HepG2 (cell line): Measurements from ENCODE around the gene LCN12. TPM values are rescaled to one million over a fixed set of nuclear protein-coding genes. Genes with fewer than 3 reads are reported as not detected.
A peak's percentile ranks its signal among the peaks of the same experiment; 100 is the strongest.

Experiments
- AFF4 ChIP-seq: sonication (generic); formaldehyde crosslinking; IDR thresholded peaks from 2 replicates; pipeline ENCODE4 v1.4.0; 2020; ENCODE audit warnings: missing genetic modification reagents
- ATAD3A ChIP-seq: sonication (generic); formaldehyde crosslinking; IDR thresholded peaks from 2 replicates; pipeline ENCODE4 v1.4.0; 2020; ENCODE audit warnings: missing genetic modification reagents
- ELF3 ChIP-seq: IDR thresholded peaks from 2 replicates; pipeline ENCODE4 v1.6.1; 2016; ENCODE audit warnings: missing genetic modification reagents, missing compliant biosample characterization
- GZF1 ChIP-seq: sonication (generic); formaldehyde crosslinking; IDR thresholded peaks from 2 replicates; pipeline ENCODE4 v1.5.1; 2020; ENCODE audit warnings: mild to moderate bottlenecking, missing genetic modification reagents
- HMG20B ChIP-seq: conservative IDR thresholded peaks from 2 replicates; pipeline ENCODE4 v1.6.1; 2016; ENCODE audit warnings: missing genetic modification reagents, missing compliant biosample characterization
- MAFG ChIP-seq: sonication (generic); formaldehyde crosslinking; IDR thresholded peaks from 2 replicates; pipeline ENCODE4 v1.5.1; 2020; ENCODE audit warnings: mild to moderate bottlenecking, missing genetic modification reagents
- MBNL3 ChIP-seq: fragments of 250-450 bp; sonication (Bioruptor Pico); conservative IDR thresholded peaks from 2 replicates; pipeline ENCODE4 v1.8.0; 2022; ENCODE audit warnings: mild to moderate bottlenecking, inconsistent platforms
- NBN ChIP-seq: fragments of 450-650 bp; conservative IDR thresholded peaks from 2 replicates; pipeline ENCODE4 v1.6.1; 2017
- NFE2L1 ChIP-seq: sonication (generic); formaldehyde crosslinking; IDR thresholded peaks from 2 replicates; pipeline ENCODE4 v1.4.0; 2020; ENCODE audit warnings: missing genetic modification reagents, mild to moderate bottlenecking, borderline replicate concordance
- NONO ChIP-seq, 2 experiments: fragments of 450-650 bp in 1 of 2; sonication (generic) in 1 of 2; formaldehyde crosslinking in 1 of 2; IDR thresholded peaks in 1 of 2; conservative IDR thresholded peaks in 1 of 2; 2 replicates each; pipeline versions ENCODE4 v1.6.1 to v1.8.0; 2017 to 2022; ENCODE audit warnings: mild to moderate bottlenecking in 1 of 2, missing genetic modification reagents in 1 of 2, moderate library complexity in 1 of 2
- NR3C1 ChIP-seq: sonication (generic); formaldehyde crosslinking; IDR thresholded peaks from 2 replicates; pipeline ENCODE4 v1.4.0; 2020; ENCODE audit warnings: missing genetic modification reagents
- PCBP2 ChIP-seq: fragments of 200-400 bp; formaldehyde crosslinking; optimal IDR thresholded peaks from 2 replicates; pipeline ENCODE3; 2018; ENCODE audit warnings: low read length, low read depth; ENCODE audit not compliant: poor library complexity, severe bottlenecking
- SP4 ChIP-seq: sonication (generic); formaldehyde crosslinking; IDR thresholded peaks from 2 replicates; pipeline ENCODE4 v1.8.1; 2023; ENCODE audit warnings: mild to moderate bottlenecking, missing genetic modification reagents
- ZBTB20 ChIP-seq: sonication (generic); formaldehyde crosslinking; IDR thresholded peaks from 2 replicates; pipeline ENCODE4 v1.8.1; 2023; ENCODE audit warnings: missing genetic modification reagents, low read depth, mild to moderate bottlenecking, borderline replicate concordance
- ZBTB8A ChIP-seq: sonication (generic); formaldehyde crosslinking; IDR thresholded peaks from 2 replicates; pipeline ENCODE4 v1.4.0; 2020; ENCODE audit warnings: mild to moderate bottlenecking, low read depth, missing genetic modification reagents, borderline replicate concordance
- ZFP36L2 ChIP-seq: sonication (generic); formaldehyde crosslinking; IDR thresholded peaks from 2 replicates; pipeline ENCODE4 v1.4.0; 2020; ENCODE audit warnings: missing genetic modification reagents
- ZKSCAN5 ChIP-seq: sonication (generic); formaldehyde crosslinking; IDR thresholded peaks from 2 replicates; pipeline ENCODE4 v1.5.1; 2020; ENCODE audit warnings: mild to moderate bottlenecking, missing genetic modification reagents
- ZNF124 ChIP-seq: sonication (generic); formaldehyde crosslinking; IDR thresholded peaks from 2 replicates; pipeline ENCODE4 v1.4.0; 2020; ENCODE audit warnings: missing genetic modification reagents
- ZNF20 ChIP-seq: sonication (generic); formaldehyde crosslinking; IDR thresholded peaks from 2 replicates; pipeline ENCODE4 v1.4.0; 2020; ENCODE audit warnings: mild to moderate bottlenecking, moderate library complexity, missing genetic modification reagents
- ZNF274 ChIP-seq: sonication (generic); formaldehyde crosslinking; IDR thresholded peaks from 2 replicates; pipeline ENCODE4 v1.5.1; 2020; ENCODE audit warnings: mild to moderate bottlenecking, missing genetic modification reagents
- ZNF317 ChIP-seq: sonication (generic); formaldehyde crosslinking; IDR thresholded peaks from 2 replicates; pipeline ENCODE4 v1.5.0; 2020; ENCODE audit warnings: mild to moderate bottlenecking, missing genetic modification reagents
- ZNF484 ChIP-seq: sonication (generic); formaldehyde crosslinking; IDR thresholded peaks from 2 replicates; pipeline ENCODE4 v1.5.1; 2020; ENCODE audit warnings: mild to moderate bottlenecking, low read depth, missing genetic modification reagents, borderline replicate concordance
- ZNF552 ChIP-seq: sonication (generic); formaldehyde crosslinking; IDR thresholded peaks from 2 replicates; pipeline ENCODE4 v1.9.0; 2022; ENCODE audit warnings: missing genetic modification reagents, mild to moderate bottlenecking, borderline replicate concordance
- ZNF724P ChIP-seq: sonication (generic); formaldehyde crosslinking; IDR thresholded peaks from 2 replicates; pipeline ENCODE4 v1.8.0; 2022; ENCODE audit warnings: missing genetic modification reagents, borderline replicate concordance
- ZNF773 ChIP-seq: sonication (generic); formaldehyde crosslinking; IDR thresholded peaks from 2 replicates; pipeline ENCODE4 v1.4.0; 2020; ENCODE audit warnings: missing genetic modification reagents, borderline replicate concordance
- ZNF781 ChIP-seq: sonication (generic); formaldehyde crosslinking; IDR thresholded peaks from 2 replicates; pipeline ENCODE4 v1.5.1; 2020; ENCODE audit warnings: borderline replicate concordance, mild to moderate bottlenecking, missing genetic modification reagents; ENCODE audit errors: not compliant biosample characterization
- polyA plus RNA-seq, 8 experiments: library from polyadenylated mRNA; depleted of rRNA in 3 of 8; stranded (reverse) in 7 of 8; unstranded in 1 of 8; fragments of >200 nt; fragmentation: Illumina TruSeq in 4 of 8; extraction: Trizol in 4 of 8; gene quantifications; 2 replicates each; pipeline versions ENCODE4 v1.2.1 to v1.2.3, GENCODE V29; 2011 to 2016; ENCODE audit warnings: low read depth in 4 of 8, missing spikeins in 1 of 8, mixed read lengths in 1 of 8; ENCODE audit not compliant: insufficient read depth in 1 of 8
- total RNA-seq, 5 experiments: library from RNA; depleted of rRNA; stranded (reverse); fragments of >200 nt; fragmentation: Illumina TruSeq; extraction: Trizol; gene quantifications; 2 replicates each; pipeline ENCODE4 v1.2.3, GENCODE V29; 2016; ENCODE audit warnings: low read depth in 1 of 5
- TF ChIP-seq, protein P1 (sequence below): sonication (generic); formaldehyde crosslinking; IDR thresholded peaks from 2 replicates; pipeline ENCODE4 v1.5.0; 2020; ENCODE audit warnings: mild to moderate bottlenecking, missing genetic modification reagents

Gene LCN12
- total and polyA plus RNA-seq, 2 of the 13 experiments (the other 11 are each of a cell fraction or from before 2014, with no cell fraction given), result 3.4 to 6.9 TPM

DNA sequence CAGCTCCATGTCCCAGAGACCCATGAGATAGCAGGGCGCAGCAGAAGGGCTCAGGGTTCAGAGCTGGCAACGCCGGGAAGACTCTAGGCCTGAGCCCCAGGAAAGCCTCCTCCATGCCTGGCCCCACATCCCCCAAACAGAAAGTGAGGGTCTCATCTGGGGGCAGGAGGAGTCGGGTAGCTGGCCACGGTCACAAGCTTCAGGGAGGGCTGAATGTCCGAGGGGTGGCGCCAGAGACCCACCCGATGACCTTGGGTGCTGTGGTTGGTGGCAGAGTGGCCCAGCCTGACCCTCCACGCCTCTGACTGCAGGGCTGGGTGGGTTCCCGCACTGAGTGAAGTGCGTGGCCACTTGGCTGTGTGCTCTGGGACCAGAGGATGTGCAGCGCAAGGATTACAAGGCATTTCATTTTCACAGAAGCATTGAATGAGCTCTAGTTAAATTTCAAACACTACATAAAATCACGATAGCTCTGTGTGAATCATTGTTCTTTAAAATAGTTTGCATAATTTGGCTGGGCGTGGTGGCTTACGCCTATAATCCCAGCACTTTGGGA is 4.0 kb upstream of the LCN12 start (continued):
- TF ChIP-seq, protein P1, sequence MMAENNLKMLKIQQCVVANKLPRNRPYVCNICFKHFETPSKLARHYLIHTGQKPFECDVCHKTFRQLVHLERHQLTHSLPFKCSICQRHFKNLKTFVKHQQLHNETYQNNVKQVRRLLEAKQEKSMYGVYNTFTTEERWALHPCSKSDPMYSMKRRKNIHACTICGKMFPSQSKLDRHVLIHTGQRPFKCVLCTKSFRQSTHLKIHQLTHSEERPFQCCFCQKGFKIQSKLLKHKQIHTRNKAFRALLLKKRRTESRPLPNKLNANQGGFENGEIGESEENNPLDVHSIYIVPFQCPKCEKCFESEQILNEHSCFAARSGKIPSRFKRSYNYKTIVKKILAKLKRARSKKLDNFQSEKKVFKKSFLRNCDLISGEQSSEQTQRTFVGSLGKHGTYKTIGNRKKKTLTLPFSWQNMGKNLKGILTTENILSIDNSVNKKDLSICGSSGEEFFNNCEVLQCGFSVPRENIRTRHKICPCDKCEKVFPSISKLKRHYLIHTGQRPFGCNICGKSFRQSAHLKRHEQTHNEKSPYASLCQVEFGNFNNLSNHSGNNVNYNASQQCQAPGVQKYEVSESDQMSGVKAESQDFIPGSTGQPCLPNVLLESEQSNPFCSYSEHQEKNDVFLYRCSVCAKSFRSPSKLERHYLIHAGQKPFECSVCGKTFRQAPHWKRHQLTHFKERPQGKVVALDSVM (CRISPR knock-in tag), result no peak; the same call in 1 of the 2 replicates
- no peak for TF ChIP-seq PCBP2
- TF ChIP-seq MBNL3 (CRISPR knock-in tag), result no peak
- no peak for TF ChIP-seq GZF1 (CRISPR knock-in tag)
- no peak for TF ChIP-seq ZNF124
- TF ChIP-seq ZNF317 (CRISPR knock-in tag), result no peak
- TF ChIP-seq ZNF724P (CRISPR knock-in tag), result no peak
- TF ChIP-seq NONO (IDR thresholded peaks at IDR 0.05), result no peak
- TF ChIP-seq NONO (CRISPR knock-in tag; conservative IDR thresholded peaks at IDR 0.05), result peak; percentile 62
- TF ChIP-seq ELF3, result no peak
- no peak for TF ChIP-seq NBN
- TF ChIP-seq NFE2L1, result no peak
- TF ChIP-seq ZNF773 (CRISPR knock-in tag), result no peak
- no peak for TF ChIP-seq ZNF552
- TF ChIP-seq ATAD3A, result no peak
- no peak for TF ChIP-seq ZNF781 (CRISPR knock-in tag)
- no peak for TF ChIP-seq SP4 (CRISPR knock-in tag)
- TF ChIP-seq ZBTB20 (CRISPR knock-in tag), result no peak
- TF ChIP-seq HMG20B (CRISPR knock-in tag), result no peak
- no peak for TF ChIP-seq MAFG (CRISPR knock-in tag)
- TF ChIP-seq ZBTB8A (CRISPR knock-in tag), result no peak
- no peak for TF ChIP-seq ZNF484 (CRISPR knock-in tag)
- TF ChIP-seq NR3C1 (CRISPR knock-in tag), result no peak
- no peak for TF ChIP-seq ZKSCAN5
- 0 out of 2 replicates have a peak, but pooled peaks have one; percentile 57 for TF ChIP-seq ZNF274 (CRISPR knock-in tag)
- TF ChIP-seq ZNF20, result no peak
- TF ChIP-seq ZFP36L2 (CRISPR knock-in tag), result no peak
- TF ChIP-seq AFF4 (CRISPR knock-in tag), result no peak
